Smooth muscle cell (in vitro differentiated cells): ENCODE measurements around the gene CST5. TPM values are rescaled to one million over a fixed set of nuclear protein-coding genes. Genes with fewer than 3 reads are reported as not detected.
"Not testable (repeated sequence)": the region's sequence is repeated elsewhere in the genome, so short reads cannot be mapped to it uniquely, and the experiment has no call there.

Source experiments
- DNase-seq: peaks from one replicate; lab custom pipeline; 2025; ENCODE audit not compliant: unreplicated experiment; lab: John Stamatoyannopoulos, UW
- H2AFZ ChIP-seq: fragments of 200-600 bp; sonication (generic); 2 replicates; pipeline ENCODE4 v1.6.0; 2016; ENCODE audit warnings: antibody characterized with exemption, low read depth, mild to moderate bottlenecking
- H3F3A ChIP-seq: fragments of 200-600 bp; sonication (generic); 2 replicates; pipeline ENCODE4 v1.6.0; 2017; ENCODE audit warnings: antibody characterized with exemption, low read depth
- H3K27ac ChIP-seq: fragments of 200-600 bp; sonication (generic); 2 replicates; pipeline ENCODE4 v1.5.1; 2016; ENCODE audit warnings: low read depth, mild to moderate bottlenecking
- H3K27me3 ChIP-seq: fragments of 200-600 bp; sonication (generic); 2 replicates; pipeline ENCODE4 v1.6.1; 2016; ENCODE audit warnings: low read depth, mild to moderate bottlenecking
- H3K36me3 ChIP-seq: fragments of 200-600 bp; sonication (generic); 2 replicates; pipeline ENCODE4 v1.5.1; 2016; ENCODE audit warnings: low read depth
- H3K4me1 ChIP-seq: fragments of 200-600 bp; sonication (generic); 2 replicates; pipeline ENCODE4 v1.5.1; 2016; ENCODE audit warnings: low read depth
- H3K4me2 ChIP-seq: fragments of 200-600 bp; sonication (generic); 2 replicates; pipeline ENCODE4 v1.6.0; 2016; ENCODE audit warnings: mild to moderate bottlenecking
- H3K4me3 ChIP-seq: fragments of 200-600 bp; sonication (generic); 2 replicates; pipeline ENCODE4 v1.5.1; 2016; ENCODE audit warnings: mild to moderate bottlenecking
- H3K79me2 ChIP-seq: fragments of 200-600 bp; sonication (generic); 2 replicates; pipeline ENCODE4 v1.6.0; 2016; ENCODE audit warnings: low read depth, mild to moderate bottlenecking
- H3K9ac ChIP-seq: fragments of 200-600 bp; sonication (generic); 2 replicates; pipeline ENCODE4 v1.6.0; 2016; ENCODE audit warnings: low read depth
- H3K9me3 ChIP-seq: fragments of 200-600 bp; sonication (generic); replicated peaks from 2 replicates; pipeline ENCODE4 v1.5.1; 2016; ENCODE audit warnings: low read depth
- H4K20me1 ChIP-seq: fragments of 200-600 bp; sonication (generic); 2 replicates; pipeline ENCODE4 v1.6.0; 2016; ENCODE audit warnings: low read depth
- CTCF ChIP-seq: fragments of 200-600 bp; sonication (generic); IDR thresholded peaks from 2 replicates; pipeline ENCODE4 v1.5.1; 2017; ENCODE audit warnings: borderline replicate concordance, mild to moderate bottlenecking, antibody characterized with exemption; ENCODE audit not compliant: insufficient read depth, poor library complexity, severe bottlenecking
- WGBS: methylation state at CpG from one replicate; pipeline ENCODE4 v1.1.7; 2016; ENCODE audit warnings: low lambda C conversion rate; 5-methylcytosine and 5-hydroxymethylcytosine counted together
- polyA plus RNA-seq: library from polyadenylated mRNA; unstranded; fragments of >200 nt; fragmentation: Nextera tagmentation; extraction: Ambion mirVana; gene quantifications from 2 replicates; pipeline ENCODE4 v1.2.1, GENCODE V29; 2016
- total RNA-seq: library from RNA; depleted of rRNA; stranded (reverse); fragments of >200 nt; gene quantifications from 2 replicates; pipeline ENCODE4 v1.2.3, GENCODE V29; 2014

Gene CST5
- total and polyA plus RNA-seq, 2 experiments from 2014 or later: not detected

GRCh38 chr20:23867152-23867776 is 12.3 kb downstream of the CST5 start:
- Histone ChIP-seq H3K4me3 (no peak overlapping the region), H3K9me3 (no peaks in the 10 kb centered on the region), H3K36me3 (no peaks in the 10 kb centered on the region), H3K79me2 (no peaks in the 10 kb centered on the region), H3K9ac (no peak overlapping the region), H3K27ac (no peak overlapping the region), H4K20me1 (no peaks in the 10 kb centered on the region), H3F3A (no peaks in the 10 kb centered on the region), H3K27me3 (peaks cover 15% of the 10 kb centered on the region), H2AFZ (no peak overlapping the region), H3K4me2 (no peak overlapping the region), H3K4me1 (no peaks in the 10 kb centered on the region)
- no peak for TF ChIP-seq CTCF
- no peak for DNase-seq
- WGBS: 55% methylated on average over 9 of the region's 9 CpGs

GRCh38 chr20:23860771-23861170 is 18.8 kb downstream of the CST5 start:
- H3K9ac ChIP-seq, H3K27me3 ChIP-seq, H3F3A ChIP-seq, DNase-seq, H3K4me2 ChIP-seq, H4K20me1 ChIP-seq, H3K79me2 ChIP-seq, H3K4me3 ChIP-seq, H3K27ac ChIP-seq, H3K9me3 ChIP-seq, H3K36me3 ChIP-seq, H3K4me1 ChIP-seq, H2AFZ ChIP-seq: not testable (repeated sequence)
- WGBS: 52% methylated on average over 10 of the region's 10 CpGs

- Histone ChIP-seq H4K20me1 (no peaks in the 10 kb centered on the region), H2AFZ (no peak overlapping the region), H3K79me2 (no peaks in the 10 kb centered on the region), H3K4me2 (no peak overlapping the region), H3K27me3 (no peaks in the 10 kb centered on the region), H3K9me3 (no peaks in the 10 kb centered on the region), H3K4me3 (no peak overlapping the region), H3K9ac (no peak overlapping the region), H3K36me3 (no peaks in the 10 kb centered on the region), H3F3A (no peaks in the 10 kb centered on the region), H3K27ac (no peak overlapping the region), H3K4me1 (no peaks in the 10 kb centered on the region)
- no peak for TF ChIP-seq CTCF
- 70% methylated on average over 7 of the region's 9 CpGs for whole genome bisulfite sequencing
- no peak for DNase-seq
These were observed 21.5 kb downstream of the CST5 start for GRCh38 chr20:23857962-23858595.

GRCh38 chr20:23856736-23857135 is 22.8 kb downstream of the CST5 start:
- Histone ChIP-seq H3K9me3 (no peaks in the 10 kb centered on the region), H3F3A (no peaks in the 10 kb centered on the region), H3K79me2 (no peaks in the 10 kb centered on the region), H2AFZ (no peak overlapping the region), H3K9ac (no peak overlapping the region), H3K27me3 (no peaks in the 10 kb centered on the region), H3K4me2 (no peak overlapping the region), H3K27ac (no peak overlapping the region), H3K4me1 (no peaks in the 10 kb centered on the region), H4K20me1 (no peaks in the 10 kb centered on the region), H3K36me3 (no peaks in the 10 kb centered on the region), H3K4me3 (no peak overlapping the region)
- no peak for TF ChIP-seq CTCF
- 77% methylated on average over 5 of the region's 5 CpGs for WGBS
- DNase-seq: no peak
